DOHH2 (cell line): Measurements from ENCODE around the gene ITGBL1.

ENCODE experiments used
- EZH2phosphoT487 ChIP-seq: fragments of 200-600 bp; sonication (generic); IDR thresholded peaks from 2 replicates; pipeline ENCODE4 v1.6.1; 2017; ENCODE audit warnings: borderline replicate concordance, mild to moderate bottlenecking, antibody characterized with exemption, low read length, moderate library complexity, mixed read lengths
- TF ChIP-seq, protein P1 (sequence below): fragments of 200-600 bp; sonication (generic); IDR thresholded peaks from one replicate; pipeline ENCODE4 v1.5.1; 2014; ENCODE audit warnings: antibody characterized with exemption, mild to moderate bottlenecking, low read depth, low read length; ENCODE audit not compliant: poor library complexity, severe bottlenecking

DNA sequence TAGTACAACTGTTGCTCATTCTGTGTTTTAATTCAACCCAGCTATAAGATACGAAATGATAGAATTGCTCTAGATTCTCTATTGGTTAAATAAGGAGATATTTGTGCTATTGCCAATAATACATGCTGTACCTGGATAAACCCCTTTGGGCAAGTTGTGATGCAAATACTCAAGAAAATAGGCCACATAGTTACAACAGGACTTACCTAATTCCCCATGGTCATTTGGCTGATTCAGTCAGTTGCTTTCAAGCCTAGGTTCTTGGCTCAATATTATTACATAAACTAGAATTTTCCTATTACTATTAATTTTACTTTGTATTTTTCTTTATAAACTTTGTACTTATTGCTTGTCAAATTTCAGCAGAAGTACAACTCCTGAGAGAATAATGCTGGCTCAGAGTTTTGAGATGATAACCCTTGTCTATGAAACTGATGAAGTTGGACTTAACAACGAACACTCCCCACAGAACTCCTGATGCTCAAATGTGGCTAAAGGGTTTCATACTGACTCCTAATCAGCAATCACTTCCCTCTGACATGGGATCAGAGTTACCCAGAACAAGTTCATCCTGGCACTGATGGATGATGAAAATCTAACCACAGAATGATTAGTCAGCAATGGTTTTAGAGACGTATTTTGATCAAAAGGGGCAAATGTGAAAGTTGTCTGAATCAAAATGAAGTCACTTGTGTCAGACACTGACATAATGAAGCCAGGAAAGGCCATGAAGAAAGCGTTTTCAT, 221.1 kb downstream of the ITGBL1 start:
- TF ChIP-seq, protein P1, sequence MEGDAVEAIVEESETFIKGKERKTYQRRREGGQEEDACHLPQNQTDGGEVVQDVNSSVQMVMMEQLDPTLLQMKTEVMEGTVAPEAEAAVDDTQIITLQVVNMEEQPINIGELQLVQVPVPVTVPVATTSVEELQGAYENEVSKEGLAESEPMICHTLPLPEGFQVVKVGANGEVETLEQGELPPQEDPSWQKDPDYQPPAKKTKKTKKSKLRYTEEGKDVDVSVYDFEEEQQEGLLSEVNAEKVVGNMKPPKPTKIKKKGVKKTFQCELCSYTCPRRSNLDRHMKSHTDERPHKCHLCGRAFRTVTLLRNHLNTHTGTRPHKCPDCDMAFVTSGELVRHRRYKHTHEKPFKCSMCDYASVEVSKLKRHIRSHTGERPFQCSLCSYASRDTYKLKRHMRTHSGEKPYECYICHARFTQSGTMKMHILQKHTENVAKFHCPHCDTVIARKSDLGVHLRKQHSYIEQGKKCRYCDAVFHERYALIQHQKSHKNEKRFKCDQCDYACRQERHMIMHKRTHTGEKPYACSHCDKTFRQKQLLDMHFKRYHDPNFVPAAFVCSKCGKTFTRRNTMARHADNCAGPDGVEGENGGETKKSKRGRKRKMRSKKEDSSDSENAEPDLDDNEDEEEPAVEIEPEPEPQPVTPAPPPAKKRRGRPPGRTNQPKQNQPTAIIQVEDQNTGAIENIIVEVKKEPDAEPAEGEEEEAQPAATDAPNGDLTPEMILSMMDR, result no peak
- no peak for TF ChIP-seq EZH2phosphoT487
